NT2/D1 (cell line): ENCODE data around the gene GRK5.
"Not testable (repeated sequence)": the region's sequence is repeated elsewhere in the genome, so short reads cannot be mapped to it uniquely, and the experiment has no call there.

Experiments
- DNase-seq: peaks from one replicate; pipeline ENCODE4 v3.0.0-alpha.2; 2011; ENCODE audit warnings: low read depth, low spot score
- H3K27me3 ChIP-seq: 2 replicates; pipeline ENCODE4 v1.6.0; 2011; ENCODE audit warnings: mild to moderate bottlenecking; ENCODE audit not compliant: insufficient read length, insufficient read depth
- H3K36me3 ChIP-seq: 2 replicates; pipeline ENCODE4 v1.6.1; 2011; ENCODE audit warnings: mild to moderate bottlenecking, low read length, mixed read lengths; ENCODE audit not compliant: insufficient read depth, insufficient read length
- H3K4me1 ChIP-seq: 2 replicates; pipeline ENCODE4 v1.5.1; 2011; ENCODE audit not compliant: insufficient read depth, insufficient read length
- H3K4me3 ChIP-seq: 2 replicates; pipeline ENCODE4 v1.5.1; 2011; ENCODE audit warnings: low read depth; ENCODE audit not compliant: insufficient read length
- H3K9ac ChIP-seq: 2 replicates; pipeline ENCODE4 v1.6.0; 2011; ENCODE audit warnings: low read depth; ENCODE audit not compliant: insufficient read length
- H3K9me3 ChIP-seq: 2 replicates; pipeline ENCODE4 v1.5.1; 2011; ENCODE audit warnings: mild to moderate bottlenecking, low read length; ENCODE audit not compliant: insufficient read depth
- SUZ12 ChIP-seq: IDR thresholded peaks from 2 replicates; pipeline ENCODE4 v1.6.1; 2011; ENCODE audit not compliant: insufficient read length, insufficient read depth; ENCODE audit errors: extremely low read depth
- YY1 ChIP-seq: IDR thresholded peaks from 2 replicates; pipeline ENCODE4 v1.6.1; 2011; ENCODE audit not compliant: insufficient read length, insufficient read depth
- ZNF274 ChIP-seq: IDR thresholded peaks from 2 replicates; pipeline ENCODE4 v1.6.1; 2011; ENCODE audit warnings: mild to moderate bottlenecking, low read depth, low read length

GRK5 gene

DNA sequence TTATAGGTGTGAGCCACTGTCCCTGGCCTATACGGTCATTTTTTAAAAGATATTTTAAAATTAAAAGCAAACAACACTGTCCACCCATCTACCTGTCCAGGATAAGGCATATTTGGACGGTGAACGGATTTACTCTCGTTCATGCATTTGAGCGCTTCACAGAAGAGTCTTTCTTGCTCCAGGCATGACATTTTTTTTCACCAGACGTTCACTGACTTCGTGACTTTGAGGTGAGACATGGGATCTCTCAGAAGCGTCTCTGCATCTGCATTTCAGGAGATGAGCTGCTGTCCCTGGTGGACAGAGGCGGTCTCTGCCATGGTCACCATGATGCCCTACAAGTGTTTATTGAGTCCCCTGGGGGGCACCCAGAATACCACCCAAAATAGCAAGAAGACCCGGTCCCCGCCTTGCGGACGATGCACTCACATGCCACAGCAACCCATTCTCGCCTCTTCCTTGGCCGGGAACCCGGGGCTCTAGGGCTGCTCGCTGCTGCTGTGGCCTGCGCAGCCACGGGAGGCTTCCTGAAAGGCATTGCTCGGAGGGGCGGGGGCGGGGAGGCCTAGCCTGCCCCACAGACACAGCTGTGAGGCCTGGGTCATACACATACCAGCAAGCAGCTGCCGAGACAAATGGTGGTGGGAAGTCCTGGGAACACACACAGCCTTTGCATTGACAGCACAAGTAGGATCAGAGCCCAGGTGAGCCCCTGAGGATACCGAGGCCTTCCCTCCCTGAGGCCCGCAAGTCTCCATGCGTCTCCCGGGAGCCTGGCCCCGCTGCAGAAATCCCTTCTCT is 250.8 kb downstream of the GRK5 start:
- peaks cover 8% of the 10 kb centered on the region; the same call in 1 of the 2 replicates for H3K9me3 ChIP-seq
- no peaks in the 10 kb centered on the region for H3K36me3 ChIP-seq
- peaks cover 10% of the 10 kb centered on the region for H3K4me1 ChIP-seq
- peaks cover 6% of the 10 kb centered on the region for H3K27me3 ChIP-seq
- no peak overlapping the region for H3K4me3 ChIP-seq
- DNase-seq, result no peak
- no peak overlapping the region for H3K9ac ChIP-seq
- no peak for TF ChIP-seq SUZ12
- TF ChIP-seq ZNF274, result no peak
- TF ChIP-seq YY1, result no peak

GRCh38 chr10:119459681-119460340 is 252.4 kb downstream of the GRK5 start:
- no peak for DNase-seq

DNA sequence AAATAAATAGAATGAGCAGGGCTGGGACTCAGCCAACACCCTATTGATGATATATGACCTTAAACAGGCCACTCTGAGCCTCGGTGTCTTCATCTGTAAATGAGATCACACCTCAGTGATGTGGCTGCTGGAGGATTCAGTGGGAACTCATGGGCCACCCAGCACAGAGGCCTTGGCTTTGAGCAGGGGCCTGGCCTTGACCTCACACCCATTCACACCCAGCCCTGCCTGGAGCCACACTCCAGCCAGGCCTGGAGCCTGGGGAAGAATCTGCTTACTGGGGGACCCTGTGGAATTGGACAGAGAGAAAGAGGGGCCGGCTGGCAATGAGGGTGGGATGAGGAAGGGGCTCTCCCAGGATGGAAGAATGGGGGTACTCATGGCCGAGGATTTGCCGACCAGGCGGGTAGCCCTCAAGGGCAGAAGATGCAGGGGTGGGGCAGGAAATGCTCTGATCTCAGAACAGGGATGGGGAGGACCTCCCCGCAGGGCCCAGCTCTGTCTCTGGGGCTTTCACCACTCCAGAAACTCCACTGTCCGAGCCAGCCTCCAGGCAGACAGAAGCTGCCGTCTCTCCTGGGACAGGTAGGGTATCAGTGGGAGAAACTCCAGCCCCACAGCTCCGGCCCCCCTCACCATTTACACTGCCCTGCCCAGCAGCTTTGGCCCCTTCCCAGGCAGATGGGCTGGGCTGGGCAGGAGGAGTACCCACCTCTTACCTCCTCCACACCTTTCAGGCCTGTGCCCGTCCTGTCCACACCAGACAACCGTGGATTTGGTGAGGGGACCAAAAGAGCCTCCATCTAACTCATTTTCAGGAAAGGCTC is 253.2 kb downstream of the GRK5 start:
- Histone ChIP-seq H3K36me3 (no peaks in the 10 kb centered on the region), H3K4me3 (no peak overlapping the region), H3K27me3 (peaks cover 12% of the 10 kb centered on the region), H3K4me1 (peaks cover 10% of the 10 kb centered on the region), H3K9ac (no peak overlapping the region), H3K9me3 (peaks cover 14% of the 10 kb centered on the region; the same call in 1 of the 2 replicates)
- TF ChIP-seq YY1 (no peak), ZNF274 (no peak), SUZ12 (no peak)
- DNase-seq, result no peak

More at GRCh38 chr10:119459681-119460340, 252.4 kb downstream of the GRK5 start:
- Histone ChIP-seq H3K27me3 (peaks cover 6% of the 10 kb centered on the region), H3K36me3 (no peaks in the 10 kb centered on the region), H3K9me3 (peaks cover 14% of the 10 kb centered on the region; the same call in 1 of the 2 replicates), H3K9ac (no peak overlapping the region), H3K4me1 (peaks cover 10% of the 10 kb centered on the region), H3K4me3 (no peak overlapping the region)
- TF ChIP-seq YY1 (no peak), SUZ12 (no peak), ZNF274 (no peak)

GRCh38 chr10:119461380-119461779 is 254.0 kb downstream of the GRK5 start:
- TF ChIP-seq SUZ12 (no peak), YY1 (no peak), ZNF274 (no peak)
- no peak overlapping the region for H3K9ac ChIP-seq
- H3K36me3 ChIP-seq, result no peaks in the 10 kb centered on the region
- no peak overlapping the region for H3K4me3 ChIP-seq
- no peak for DNase-seq
- H3K9me3 ChIP-seq, result peaks cover 14% of the 10 kb centered on the region; the same call in 1 of the 2 replicates
- peaks cover 19% of the 10 kb centered on the region for H3K27me3 ChIP-seq
- H3K4me1 ChIP-seq, result peaks cover 9% of the 10 kb centered on the region

- TF ChIP-seq YY1 (no peak), ZNF274 (no peak), SUZ12 (no peak)
- Histone ChIP-seq H3K9me3 (peaks cover 14% of the 10 kb centered on the region; the same call in 1 of the 2 replicates), H3K9ac (no peak overlapping the region), H3K4me3 (no peak overlapping the region), H3K36me3 (no peaks in the 10 kb centered on the region), H3K27me3 (peaks cover 19% of the 10 kb centered on the region), H3K4me1 (peaks cover 8% of the 10 kb centered on the region)
- DNase-seq, result no peak
These were observed 254.6 kb downstream of the GRK5 start for GRCh38 chr10:119461923-119462322.

DNA sequence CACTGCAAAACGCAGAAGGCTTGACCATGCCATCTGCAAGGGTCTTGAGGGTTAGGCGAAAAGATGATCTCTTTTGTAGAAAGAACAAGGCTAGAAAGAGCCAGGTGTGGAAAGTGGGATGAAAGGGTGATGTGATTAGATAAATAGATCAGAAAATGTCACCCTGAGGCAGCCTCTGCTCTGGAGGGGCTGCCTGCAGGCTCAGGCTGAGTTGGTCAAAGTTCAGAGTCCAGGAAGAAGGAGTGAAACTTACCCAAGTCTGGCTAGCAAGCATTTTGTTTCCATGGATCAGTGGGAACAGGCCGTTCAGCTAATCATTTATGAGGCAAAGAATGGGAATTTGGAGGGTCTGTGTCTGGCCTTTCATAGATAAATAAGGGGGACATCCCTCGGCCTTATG is 255.4 kb downstream of the GRK5 start:
- peaks cover 8% of the 10 kb centered on the region for H3K4me1 ChIP-seq
- TF ChIP-seq YY1, result no peak
- TF ChIP-seq SUZ12, result no peak
- TF ChIP-seq ZNF274, result no peak

GRCh38 chr10:119463195-119463594 is 255.8 kb downstream of the GRK5 start:
- H3K9ac ChIP-seq, H3K36me3 ChIP-seq, H3K4me1 ChIP-seq, H3K4me3 ChIP-seq, DNase-seq: not testable (repeated sequence)
- Histone ChIP-seq H3K9me3 (peaks cover 14% of the 10 kb centered on the region; the same call in 1 of the 2 replicates), H3K27me3 (peaks cover 26% of the 10 kb centered on the region)

More for the DNA sequence above, 255.4 kb downstream of the GRK5 start:
- DNase-seq, result no peak
- Histone ChIP-seq H3K4me3 (no peak overlapping the region), H3K36me3 (no peaks in the 10 kb centered on the region), H3K9me3 (peaks cover 14% of the 10 kb centered on the region; the same call in 1 of the 2 replicates), H3K27me3 (peaks cover 22% of the 10 kb centered on the region), H3K9ac (no peak overlapping the region)
